AG09309 (cell line): ENCODE measurements around the gene TNKS1BP1.

Experiments used
- DNase-seq: peaks from one replicate; pipeline ENCODE4 v3.0.0-alpha.2; 2010; ENCODE audit warnings: low read depth
- H3K4me3 ChIP-seq: 2 replicates; pipeline ENCODE4 v1.5.1; 2011; ENCODE audit warnings: mild to moderate bottlenecking, low read depth, low read length, moderate library complexity; ENCODE audit not compliant: control insufficient read depth
- CTCF ChIP-seq: IDR thresholded peaks from 2 replicates; pipeline ENCODE4 v1.5.1; 2011; ENCODE audit warnings: mild to moderate bottlenecking, low read depth, low read length, inconsistent platforms; ENCODE audit not compliant: insufficient read depth, control insufficient read depth; ENCODE audit errors: missing control alignments

TNKS1BP1 gene

GRCh38 chr11:57358991-57359390, 34.2 kb upstream of the TNKS1BP1 start:
- no peak for TF ChIP-seq CTCF
- no peak overlapping the region for H3K4me3 ChIP-seq
- no peak for DNase-seq

- no peak overlapping the region for H3K4me3 ChIP-seq
- DNase-seq: no peak
- no peak for TF ChIP-seq CTCF
Observed at GRCh38 chr11:57358543-57358961, 33.8 kb upstream of the TNKS1BP1 start.

GRCh38 chr11:57357856-57358255, 33.1 kb upstream of the TNKS1BP1 start:
- no peak for DNase-seq
- no peak for TF ChIP-seq CTCF
- no peak overlapping the region for H3K4me3 ChIP-seq

GRCh38 chr11:57357310-57357709, 32.6 kb upstream of the TNKS1BP1 start:
- no peak overlapping the region for H3K4me3 ChIP-seq
- no peak for DNase-seq
- no peak for TF ChIP-seq CTCF

- TF ChIP-seq CTCF: no peak
- DNase-seq: no peak
- no peak overlapping the region for H3K4me3 ChIP-seq
Observed at GRCh38 chr11:57356268-57356667, 31.5 kb upstream of the TNKS1BP1 start.

- DNase-seq: no peak
- TF ChIP-seq CTCF: no peak
- H3K4me3 ChIP-seq: no peak overlapping the region
Observed at GRCh38 chr11:57354699-57355098, 29.9 kb upstream of the TNKS1BP1 start.

GRCh38 chr11:57353852-57354251, 29.1 kb upstream of the TNKS1BP1 start:
- no peak overlapping the region for H3K4me3 ChIP-seq
- no peak for DNase-seq
- TF ChIP-seq CTCF: no peak
